GM12865 (cell line): ENCODE measurements around the gene FRMD1.

Experiments used
- DNase-seq: peaks from one replicate; pipeline ENCODE4 v3.0.0; 2010; ENCODE audit warnings: low read depth
- H3K4me3 ChIP-seq: 2 replicates; pipeline ENCODE4 v1.5.1; 2011; ENCODE audit warnings: mild to moderate bottlenecking, low read depth, low read length, control low read depth
- CTCF ChIP-seq: IDR thresholded peaks from 2 replicates; pipeline ENCODE4 v1.5.1; 2011; ENCODE audit warnings: low read length, control low read depth, low read depth, inconsistent platforms; ENCODE audit not compliant: insufficient read depth; ENCODE audit errors: missing control alignments

The FRMD1 gene

GRCh38 chr6:168067081-168067759 is 11.8 kb downstream of the FRMD1 start:
- TF ChIP-seq CTCF, result no peak
- no peak for DNase-seq
- H3K4me3 ChIP-seq, result no peak overlapping the region

- DNase-seq, result no peak
- H3K4me3 ChIP-seq, result no peak overlapping the region
- TF ChIP-seq CTCF, result no peak
Measured at GRCh38 chr6:168064226-168064807, 14.7 kb downstream of the FRMD1 start.

GRCh38 chr6:168063431-168063830 is 15.6 kb downstream of the FRMD1 start:
- no peak for DNase-seq
- TF ChIP-seq CTCF, result no peak
- no peak overlapping the region for H3K4me3 ChIP-seq

GRCh38 chr6:168062346-168063289 is 16.4 kb downstream of the FRMD1 start:
- no peak overlapping the region for H3K4me3 ChIP-seq
- no peak for TF ChIP-seq CTCF
- no peak for DNase-seq

- TF ChIP-seq CTCF, result no peak
- H3K4me3 ChIP-seq, result no peak overlapping the region
- no peak for DNase-seq
Measured at GRCh38 chr6:168061269-168062210, 17.5 kb downstream of the FRMD1 start.

- H3K4me3 ChIP-seq, result no peak overlapping the region
- DNase-seq, result no peak
- no peak for TF ChIP-seq CTCF
Measured at GRCh38 chr6:168060521-168060931, 18.5 kb downstream of the FRMD1 start.
